ENCODE results near the gene HSP90AA1. TPM values are rescaled to one million over a fixed set of nuclear protein-coding genes. Genes with fewer than 3 reads are reported as not detected.
A peak's percentile ranks its signal among the peaks of the same experiment; 100 is the strongest.

HSP90AA1 gene
- total RNA-seq, 1 experiment from 2014 or later: 1,112 TPM

DNA sequence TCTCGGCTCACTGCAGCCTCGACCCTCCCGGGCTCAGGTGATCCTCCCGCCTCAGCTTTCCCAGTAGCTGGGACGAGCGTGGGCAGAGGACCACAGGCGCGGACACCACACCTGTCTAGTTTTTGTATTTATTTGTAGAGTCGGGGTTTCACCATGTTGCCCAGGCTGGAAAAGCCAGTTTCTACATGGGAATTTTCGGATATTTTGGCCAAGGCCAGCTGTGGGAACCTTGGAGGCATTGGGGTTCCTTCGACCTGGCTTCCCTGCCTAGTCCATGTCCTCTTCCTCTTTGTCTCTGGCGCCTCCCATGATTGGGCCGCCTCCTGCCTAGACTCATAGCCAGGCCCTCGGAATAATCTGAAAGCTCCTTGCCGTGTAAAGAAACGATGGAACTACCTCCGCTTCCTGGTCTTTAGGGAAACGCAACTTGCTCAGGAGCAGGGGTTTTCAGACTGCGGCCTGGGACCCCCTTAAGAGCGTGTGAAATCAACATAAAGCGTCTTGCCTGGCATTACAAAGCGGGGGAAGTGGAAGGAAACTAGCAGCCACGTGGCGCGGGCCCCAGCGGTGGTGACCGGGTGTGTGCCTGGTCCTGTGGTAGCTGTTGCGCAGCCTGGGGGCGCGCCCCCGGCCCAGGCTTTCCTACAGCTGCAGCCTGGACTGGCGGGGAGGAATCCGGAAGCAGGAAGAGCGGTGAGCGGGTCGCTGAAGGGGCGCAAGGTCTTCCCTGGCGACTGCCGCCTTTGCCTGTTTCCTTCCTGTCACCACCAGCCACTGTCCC, 1.4 kb upstream of the HSP90AA1 start:
- BruUV-seq (replicated peaks): TSS peak; percentile 74
- CTCF ChIA-PET: no interaction called here
- peaks cover 30% of the 10 kb centered on the region for H3K4me1 ChIP-seq (ENCODE audit: insufficient read depth, low read length, poor library complexity, severe bottlenecking)
- POLR2A ChIA-PET (ENCODE audit: low non-redundant PET): no interaction called here
- H3K36me3 ChIP-seq (ENCODE audit: insufficient read depth, low read length, poor library complexity, severe bottlenecking): peaks cover 30% of the 10 kb centered on the region
- intact Hi-C loops (cut with micrococcal nuclease; ENCODE audit: unreplicated experiment): loop anchor here (5.0 kb wide), 1 partner anchor 326 kb away; the partner anchor contains the start of gene PPP2R5C
- no peaks in the 10 kb centered on the region for H3K27me3 ChIP-seq (replicated peaks; ENCODE audit: insufficient read depth, low read depth, low read length, poor library complexity)
- peak overlapping the region; percentile 77 for H3K4me3 ChIP-seq (ENCODE audit: low read depth, low read length, poor library complexity, severe bottlenecking)
- H3K27ac ChIP-seq (ENCODE audit: low read depth, low read length, poor library complexity, severe bottlenecking): peak overlapping the region; percentile 99
- no peak for DNase-seq (ENCODE audit: low spot score)
- TF ChIP-seq, protein P1, sequence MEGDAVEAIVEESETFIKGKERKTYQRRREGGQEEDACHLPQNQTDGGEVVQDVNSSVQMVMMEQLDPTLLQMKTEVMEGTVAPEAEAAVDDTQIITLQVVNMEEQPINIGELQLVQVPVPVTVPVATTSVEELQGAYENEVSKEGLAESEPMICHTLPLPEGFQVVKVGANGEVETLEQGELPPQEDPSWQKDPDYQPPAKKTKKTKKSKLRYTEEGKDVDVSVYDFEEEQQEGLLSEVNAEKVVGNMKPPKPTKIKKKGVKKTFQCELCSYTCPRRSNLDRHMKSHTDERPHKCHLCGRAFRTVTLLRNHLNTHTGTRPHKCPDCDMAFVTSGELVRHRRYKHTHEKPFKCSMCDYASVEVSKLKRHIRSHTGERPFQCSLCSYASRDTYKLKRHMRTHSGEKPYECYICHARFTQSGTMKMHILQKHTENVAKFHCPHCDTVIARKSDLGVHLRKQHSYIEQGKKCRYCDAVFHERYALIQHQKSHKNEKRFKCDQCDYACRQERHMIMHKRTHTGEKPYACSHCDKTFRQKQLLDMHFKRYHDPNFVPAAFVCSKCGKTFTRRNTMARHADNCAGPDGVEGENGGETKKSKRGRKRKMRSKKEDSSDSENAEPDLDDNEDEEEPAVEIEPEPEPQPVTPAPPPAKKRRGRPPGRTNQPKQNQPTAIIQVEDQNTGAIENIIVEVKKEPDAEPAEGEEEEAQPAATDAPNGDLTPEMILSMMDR (conservative IDR thresholded peaks at IDR 0.05; ENCODE audit: low read depth, low read length): no peak
- no peak for TF ChIP-seq EZH2 (IDR thresholded peaks at IDR 0.05; ENCODE audit: borderline replicate concordance, low read depth, low read length, poor library complexity, severe bottlenecking)
- H3K9me3 ChIP-seq (ENCODE audit: low read depth, low read length, poor library complexity, severe bottlenecking): no peaks in the 10 kb centered on the region

DNA sequence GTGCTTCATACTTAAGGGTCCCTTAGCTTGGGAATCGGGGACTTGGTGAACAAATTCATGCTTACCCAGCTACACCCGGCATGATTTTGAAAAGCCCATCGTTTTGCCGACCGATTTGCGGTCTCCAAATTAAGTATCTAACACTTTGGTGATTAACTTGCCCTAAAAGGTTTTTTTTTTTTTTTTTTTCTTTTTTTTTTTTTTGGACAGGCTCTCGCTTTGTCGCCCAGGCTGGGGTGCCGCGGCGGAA, 843 bp upstream of the HSP90AA1 start:
- Histone ChIP-seq H3K27ac (ENCODE audit: low read depth, low read length, poor library complexity, severe bottlenecking) (peak overlapping the region; percentile 99), H3K36me3 (ENCODE audit: insufficient read depth, low read length, poor library complexity, severe bottlenecking) (peaks cover 35% of the 10 kb centered on the region), H3K27me3 (replicated peaks; ENCODE audit: insufficient read depth, low read depth, low read length, poor library complexity) (no peaks in the 10 kb centered on the region), H3K4me3 (ENCODE audit: low read depth, low read length, poor library complexity, severe bottlenecking) (peak overlapping the region; percentile 77), H3K4me1 (ENCODE audit: insufficient read depth, low read length, poor library complexity, severe bottlenecking) (peaks cover 33% of the 10 kb centered on the region), H3K9me3 (ENCODE audit: low read depth, low read length, poor library complexity, severe bottlenecking) (no peaks in the 10 kb centered on the region)
- CTCF ChIA-PET: interaction anchor here (0.7 kb wide), 2 partner anchors 12 to 145 kb away, joined by 6 to 7 read pairs; no protein-coding TSS in a partner anchor
- POLR2A ChIA-PET (ENCODE audit: low non-redundant PET): no interaction called here
- no TSS peak for BruUV-seq (replicated peaks)
- no peak for DNase-seq (ENCODE audit: low spot score)
- intact Hi-C loops (cut with micrococcal nuclease; ENCODE audit: unreplicated experiment): loop anchor here (2.0 to 5.0 kb wide), 2 partner anchors 123 to 325 kb away; partner anchors contain the start of genes DYNC1H1 and PPP2R5C
- TF ChIP-seq EZH2 (IDR thresholded peaks at IDR 0.05; ENCODE audit: borderline replicate concordance, low read depth, low read length, poor library complexity, severe bottlenecking): no peak
- TF ChIP-seq, protein P1 (conservative IDR thresholded peaks at IDR 0.05; ENCODE audit: low read depth, low read length): 0 out of 2 replicates have a peak, but pooled peaks have one; percentile 6

DNA sequence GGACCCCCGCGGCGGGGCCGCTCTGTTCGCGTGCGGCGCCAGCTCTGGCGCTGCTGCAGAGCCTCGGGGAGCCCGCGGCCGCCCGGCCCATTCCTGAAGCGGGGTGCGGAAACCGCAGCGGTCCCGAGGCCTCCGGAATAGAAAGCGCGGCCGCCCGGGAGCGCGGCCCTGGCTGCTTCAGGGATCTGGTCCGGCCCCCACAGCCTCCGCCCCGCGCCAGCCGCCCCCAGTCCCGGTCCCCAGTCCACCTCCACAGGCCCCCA, 204 bp downstream of the HSP90AA1 start:
- Histone ChIP-seq H3K9me3 (ENCODE audit: low read depth, low read length, poor library complexity, severe bottlenecking) (no peaks in the 10 kb centered on the region), H3K27me3 (replicated peaks; ENCODE audit: insufficient read depth, low read depth, low read length, poor library complexity) (no peaks in the 10 kb centered on the region), H3K4me1 (ENCODE audit: insufficient read depth, low read length, poor library complexity, severe bottlenecking) (peaks cover 36% of the 10 kb centered on the region), H3K4me3 (ENCODE audit: low read depth, low read length, poor library complexity, severe bottlenecking) (peak overlapping the region; percentile 77), H3K36me3 (ENCODE audit: insufficient read depth, low read length, poor library complexity, severe bottlenecking) (peaks cover 46% of the 10 kb centered on the region), H3K27ac (ENCODE audit: low read depth, low read length, poor library complexity, severe bottlenecking) (peak overlapping the region; percentile 99)
- BruUV-seq (replicated peaks): no TSS peak
- ChIA-PET POLR2A (ENCODE audit: low non-redundant PET) (no interaction called here), CTCF (no interaction called here)
- no peak for TF ChIP-seq EZH2 (IDR thresholded peaks at IDR 0.05; ENCODE audit: borderline replicate concordance, low read depth, low read length, poor library complexity, severe bottlenecking)
- TF ChIP-seq, protein P1 (conservative IDR thresholded peaks at IDR 0.05; ENCODE audit: low read depth, low read length): no peak
- intact Hi-C loops (cut with micrococcal nuclease; ENCODE audit: unreplicated experiment): loop anchor here (2.0 to 5.0 kb wide), 2 partner anchors 122 to 324 kb away; partner anchors contain the start of genes DYNC1H1 and PPP2R5C
- DNase-seq (ENCODE audit: low spot score): no peak
